Measurements from ENCODE around the gene RALGDS.
"Not testable (repeated sequence)": the region's sequence is repeated elsewhere in the genome, so short reads cannot be mapped to it uniquely, and the experiment has no call there.

RALGDS gene

GRCh38 chr9:133100506-133101355 lies 20.3 kb downstream of the RALGDS start:
- TF ChIP-seq CTCF (IDR thresholded peaks at IDR 0.05; ENCODE audit: low read depth, low read length), result no peak
- in situ Hi-C loops (cut with HindIII; ENCODE audit: low sequenced_read_pairs), result no loop called here
- H3K4me3 ChIP-seq (ENCODE audit: low read depth, low read length), result no peak overlapping the region
- no peak for DNase-seq (ENCODE audit: low read depth, low spot score)

GRCh38 chr9:133099726-133100505 lies 21.1 kb downstream of the RALGDS start:
- no peak overlapping the region for H3K4me3 ChIP-seq (ENCODE audit: low read depth, low read length)
- no peak for TF ChIP-seq CTCF (IDR thresholded peaks at IDR 0.05; ENCODE audit: low read depth, low read length)
- in situ Hi-C loops (cut with HindIII; ENCODE audit: low sequenced_read_pairs), result no loop called here
- DNase-seq (ENCODE audit: low read depth, low spot score), result no peak

GRCh38 chr9:133098871-133099270 lies 22.2 kb downstream of the RALGDS start:
- no peak overlapping the region for H3K4me3 ChIP-seq (ENCODE audit: low read depth, low read length)
- in situ Hi-C loops (cut with HindIII; ENCODE audit: low sequenced_read_pairs), result no loop called here
- DNase-seq (ENCODE audit: low read depth, low spot score), result no peak
- no peak for TF ChIP-seq CTCF (IDR thresholded peaks at IDR 0.05; ENCODE audit: low read depth, low read length)

- no peak for DNase-seq (ENCODE audit: low read depth, low spot score)
- H3K4me3 ChIP-seq (ENCODE audit: low read depth, low read length), result no peak overlapping the region
- in situ Hi-C loops (cut with HindIII; ENCODE audit: low sequenced_read_pairs), result no loop called here
- no peak for TF ChIP-seq CTCF (IDR thresholded peaks at IDR 0.05; ENCODE audit: low read depth, low read length)
Observed at GRCh38 chr9:133098104-133098754, 22.8 kb downstream of the RALGDS start.

- in situ Hi-C loops (cut with HindIII; ENCODE audit: low sequenced_read_pairs), result no loop called here
- TF ChIP-seq CTCF (IDR thresholded peaks at IDR 0.05; ENCODE audit: low read depth, low read length), result no peak
- no peak overlapping the region for H3K4me3 ChIP-seq (ENCODE audit: low read depth, low read length)
- no peak for DNase-seq (ENCODE audit: low read depth, low spot score)
Observed at GRCh38 chr9:133094842-133095393, 26.1 kb downstream of the RALGDS start.

GRCh38 chr9:133094351-133094750 lies 26.7 kb downstream of the RALGDS start:
- in situ Hi-C loops (cut with HindIII; ENCODE audit: low sequenced_read_pairs), result not testable (repeated sequence)

More at GRCh38 chr9:133094351-133094750, 26.7 kb downstream of the RALGDS start:
- not testable (repeated sequence) for H3K4me3 ChIP-seq (ENCODE audit: low read depth, low read length); DNase-seq (ENCODE audit: low read depth, low spot score)
